ENCODE measurements around the gene CRHBP. TPM values are rescaled to one million over a fixed set of nuclear protein-coding genes. Genes with fewer than 3 reads are reported as not detected.

CRHBP gene
- total RNA-seq, 1 experiment from 2014 or later: not detected

GRCh38 chr5:77016962-77017361 is 64.1 kb downstream of the CRHBP start:
- DNase-seq: no peak
- intact Hi-C loops (cut with micrococcal nuclease; ENCODE audit: unreplicated experiment): loop anchor here (1.0 to 5.0 kb wide), 4 partner anchors 149 to 416 kb away; no protein-coding TSS in a partner anchor
- no TSS peak for BruUV-seq (replicated peaks)
- TF ChIP-seq CTCF (IDR thresholded peaks at IDR 0.05; ENCODE audit: unreplicated experiment): no peak
- CTCF ChIA-PET: interaction anchor here (0.6 to 2.3 kb wide), 7 partner anchors 13 to 415 kb away, joined by 3 to 27 read pairs (median 6); partner anchors contain the start of gene AGGF1
- Mint-ChIP-seq H3K27me3 (ENCODE audit: unreplicated experiment) (no peaks in the 10 kb centered on the region), H3K9me3 (ENCODE audit: low read depth, unreplicated experiment) (no peaks in the 10 kb centered on the region), H3K27ac (ENCODE audit: unreplicated experiment) (no peak overlapping the region), H3K4me3 (ENCODE audit: low read depth, unreplicated experiment) (no peak overlapping the region), H3K4me1 (ENCODE audit: low read depth, unreplicated experiment) (no peaks in the 10 kb centered on the region), H3K36me3 (ENCODE audit: insufficient read depth, unreplicated experiment) (no peaks in the 10 kb centered on the region)

GRCh38 chr5:77017668-77018067 is 64.8 kb downstream of the CRHBP start:
- no peaks in the 10 kb centered on the region for H3K4me1 Mint-ChIP-seq (ENCODE audit: low read depth, unreplicated experiment)
- H3K27ac Mint-ChIP-seq (ENCODE audit: unreplicated experiment): no peak overlapping the region
- intact Hi-C loops (cut with micrococcal nuclease; ENCODE audit: unreplicated experiment): loop anchor here (2.0 to 5.0 kb wide), 3 partner anchors 230 to 417 kb away; no protein-coding TSS in a partner anchor
- BruUV-seq (replicated peaks): no TSS peak
- H3K4me3 Mint-ChIP-seq (ENCODE audit: low read depth, unreplicated experiment): no peak overlapping the region
- no peaks in the 10 kb centered on the region for H3K9me3 Mint-ChIP-seq (ENCODE audit: low read depth, unreplicated experiment)
- H3K36me3 Mint-ChIP-seq (ENCODE audit: insufficient read depth, unreplicated experiment): no peaks in the 10 kb centered on the region
- TF ChIP-seq CTCF (IDR thresholded peaks at IDR 0.05; ENCODE audit: unreplicated experiment): no peak
- H3K27me3 Mint-ChIP-seq (ENCODE audit: unreplicated experiment): no peaks in the 10 kb centered on the region
- no peak for DNase-seq
- CTCF ChIA-PET: interaction anchor here (1.7 to 2.3 kb wide), 2 partner anchors 12 to 150 kb away, joined by 6 to 27 read pairs; partner anchors contain the start of gene AGGF1

Other genes starting within 250 kb of the CRHBP start
- 13.6 and 14.4 TPM in 2 replicates for gene F2R, start 236.9 kb upstream of the CRHBP start, total RNA-seq (2022)
- gene F2RL1, start 134.0 kb upstream of the CRHBP start, total RNA-seq (2022): 122 and 147 TPM in 2 replicates
- gene S100Z, start 103.0 kb upstream of the CRHBP start, total RNA-seq (2022): not detected in 2 replicates
- 29.5 and 32.3 TPM in 2 replicates for gene AGGF1, start 77.4 kb downstream of the CRHBP start, total RNA-seq (2022)
- 11.0 and 12.3 TPM in 2 replicates for gene ZBED3, start 134.2 kb downstream of the CRHBP start, total RNA-seq (2022)